GM12891 (cell line): ENCODE data around the gene RPS4Y1.

Source experiments
- POLR2A ChIP-seq: IDR thresholded peaks from 2 replicates; pipeline ENCODE4 v1.6.1; 2011; ENCODE audit warnings: low read depth, low read length, control low read depth
- POLR2AphosphoS5 ChIP-seq: IDR thresholded peaks from 2 replicates; pipeline ENCODE4 v1.6.1; 2011; ENCODE audit warnings: low read depth, low read length, control low read depth
- POU2F2 ChIP-seq: IDR thresholded peaks from 2 replicates; pipeline ENCODE4 v1.6.1; 2011; ENCODE audit warnings: low read depth, mild to moderate bottlenecking, control low read depth, low read length, moderate library complexity
- SPI1 ChIP-seq: IDR thresholded peaks from 2 replicates; pipeline ENCODE4 v1.6.1; 2011; ENCODE audit warnings: low read depth, low read length, control low read depth
- TAF1 ChIP-seq: IDR thresholded peaks from 2 replicates; pipeline ENCODE4 v1.6.1; 2011; ENCODE audit warnings: low read depth, low read length, control low read depth

- TF ChIP-seq POLR2A = no peak
- no peak for TF ChIP-seq SPI1
- TF ChIP-seq POU2F2 = no peak
- TF ChIP-seq TAF1 = no peak
- TF ChIP-seq POLR2AphosphoS5 = no peak
Measured at GRCh38 chrY:2848384-2848783, 7.0 kb downstream of the RPS4Y1 start.
